ENCODE results near the gene SPANXA2. TPM values are rescaled to one million over a fixed set of nuclear protein-coding genes. Genes with fewer than 3 reads are reported as not detected.
"Not testable (repeated sequence)": the region's sequence is repeated elsewhere in the genome, so short reads cannot be mapped to it uniquely, and the experiment has no call there.

SPANXA2 gene
- total RNA-seq (2014; rRNA removed; shearing (Covaris generic)) (0.45 TPM in 1 of 2 replicates, not detected in the other), polyA plus RNA-seq (2016; fragmentation: Nextera tagmentation; extraction: Ambion mirVana) (not detected in 2 replicates)
- long read RNA-seq, result 0 reads

DNA sequence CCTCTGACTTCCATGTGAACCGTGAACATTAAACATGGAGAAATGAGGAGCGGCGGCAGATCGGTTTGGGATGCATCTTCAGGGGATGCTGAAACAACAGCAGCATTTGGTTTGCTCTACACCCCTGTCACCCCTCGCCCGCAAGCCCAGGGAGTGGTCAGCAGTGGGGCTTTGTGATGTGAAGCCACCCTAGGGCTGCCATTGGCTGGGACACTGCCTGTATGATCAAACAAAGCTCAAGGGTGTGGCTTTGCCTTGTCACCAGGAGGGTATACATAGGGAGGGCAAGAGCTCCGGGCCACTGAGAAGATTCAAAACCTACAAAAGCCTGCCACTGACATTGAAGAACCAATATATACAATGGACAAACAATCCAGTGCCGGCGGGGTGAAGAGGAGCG is at the start of gene SPANXA2:
Gene SPANXA2, plus strand, starts transcription at position 301 of the 400 bp plus-strand sequence. Its CDS starts 60 bp downstream, at position 361.
- H3K4me3 ChIP-seq; H3K9me2 ChIP-seq (ENCODE audit: insufficient read depth); H3F3A ChIP-seq (replicated peaks; ENCODE audit: low read depth); H3K4me1 ChIP-seq (ENCODE audit: insufficient read depth); H3K9me3 Mint-ChIP-seq; H3K4me1 Mint-ChIP-seq; H3K4me3 Mint-ChIP-seq; H3K79me2 ChIP-seq (replicated peaks; ENCODE audit: insufficient read depth); H3K36me3 Mint-ChIP-seq (ENCODE audit: low read depth); ATAC-seq; H3K27ac ChIP-seq (ENCODE audit: low read depth); H3K36me3 ChIP-seq (ENCODE audit: insufficient read depth); H3K4me2 ChIP-seq; H4K20me1 ChIP-seq (replicated peaks; ENCODE audit: insufficient read depth); H2AFZ ChIP-seq; DNase-seq (ENCODE audit: low spot score); H3K27me3 Mint-ChIP-seq (ENCODE audit: insufficient read depth, low read depth, poor library complexity); H3K27me3 ChIP-seq (ENCODE audit: insufficient read depth); H3K27ac Mint-ChIP-seq: not testable (repeated sequence)

GRCh38 chrX:141542551-141542950 is 47.0 kb upstream of the SPANXA2 start:
- H3K4me2 ChIP-seq; H3K9me3 Mint-ChIP-seq; H3K36me3 Mint-ChIP-seq (ENCODE audit: low read depth); H3K4me3 Mint-ChIP-seq; H3K4me1 Mint-ChIP-seq; H3K27me3 Mint-ChIP-seq (ENCODE audit: insufficient read depth, low read depth, poor library complexity); H3K79me2 ChIP-seq (replicated peaks; ENCODE audit: insufficient read depth); ATAC-seq; H3K4me3 ChIP-seq; H3K27ac ChIP-seq (ENCODE audit: low read depth); H3K4me1 ChIP-seq (ENCODE audit: insufficient read depth); H3F3A ChIP-seq (replicated peaks; ENCODE audit: low read depth); H3K9me2 ChIP-seq (ENCODE audit: insufficient read depth); H4K20me1 ChIP-seq (replicated peaks; ENCODE audit: insufficient read depth); DNase-seq (ENCODE audit: low spot score); H3K36me3 ChIP-seq (ENCODE audit: insufficient read depth); H2AFZ ChIP-seq; H3K27me3 ChIP-seq (ENCODE audit: insufficient read depth); H3K27ac Mint-ChIP-seq: not testable (repeated sequence)

DNA sequence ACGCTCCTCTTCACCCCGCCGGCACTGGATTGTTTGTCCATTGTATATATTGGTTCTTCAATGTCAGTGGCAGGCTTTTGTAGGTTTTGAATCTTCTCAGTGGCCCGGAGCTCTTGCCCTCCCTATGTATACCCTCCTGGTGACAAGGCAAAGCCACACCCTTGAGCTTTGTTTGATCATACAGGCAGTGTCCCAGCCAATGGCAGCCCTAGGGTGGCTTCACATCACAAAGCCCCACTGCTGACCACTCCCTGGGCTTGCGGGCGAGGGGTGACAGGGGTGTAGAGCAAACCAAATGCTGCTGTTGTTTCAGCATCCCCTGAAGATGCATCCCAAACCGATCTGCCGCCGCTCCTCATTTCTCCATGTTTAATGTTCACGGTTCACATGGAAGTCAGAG is 4.9 kb upstream of the SPANXA2 start, which contains the start of gene SPANXA1:
Gene SPANXA1, minus strand, starts transcription at position 101 of the 400 bp plus-strand sequence. Its CDS starts 60 bp downstream, at position 41.
- DNase-seq (ENCODE audit: low spot score); H3K4me2 ChIP-seq; H2AFZ ChIP-seq; H3K36me3 Mint-ChIP-seq (ENCODE audit: low read depth); H3K79me2 ChIP-seq (replicated peaks; ENCODE audit: insufficient read depth); H3K27me3 Mint-ChIP-seq (ENCODE audit: insufficient read depth, low read depth, poor library complexity); H3K36me3 ChIP-seq (ENCODE audit: insufficient read depth); H3K4me1 Mint-ChIP-seq; H3K4me3 ChIP-seq; H4K20me1 ChIP-seq (replicated peaks; ENCODE audit: insufficient read depth); H3K27ac Mint-ChIP-seq; H3K27me3 ChIP-seq (ENCODE audit: insufficient read depth); H3K4me3 Mint-ChIP-seq; H3K9me3 Mint-ChIP-seq; H3K9me2 ChIP-seq (ENCODE audit: insufficient read depth); H3K27ac ChIP-seq (ENCODE audit: low read depth); ATAC-seq; H3K4me1 ChIP-seq (ENCODE audit: insufficient read depth); H3F3A ChIP-seq (replicated peaks; ENCODE audit: low read depth): not testable (repeated sequence)

- H3K27ac Mint-ChIP-seq, result no peak overlapping the region
- TF ChIP-seq, protein P1, sequence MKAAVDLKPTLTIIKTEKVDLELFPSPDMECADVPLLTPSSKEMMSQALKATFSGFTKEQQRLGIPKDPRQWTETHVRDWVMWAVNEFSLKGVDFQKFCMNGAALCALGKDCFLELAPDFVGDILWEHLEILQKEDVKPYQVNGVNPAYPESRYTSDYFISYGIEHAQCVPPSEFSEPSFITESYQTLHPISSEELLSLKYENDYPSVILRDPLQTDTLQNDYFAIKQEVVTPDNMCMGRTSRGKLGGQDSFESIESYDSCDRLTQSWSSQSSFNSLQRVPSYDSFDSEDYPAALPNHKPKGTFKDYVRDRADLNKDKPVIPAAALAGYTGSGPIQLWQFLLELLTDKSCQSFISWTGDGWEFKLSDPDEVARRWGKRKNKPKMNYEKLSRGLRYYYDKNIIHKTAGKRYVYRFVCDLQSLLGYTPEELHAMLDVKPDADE (IDR thresholded peaks at IDR 0.05), result no peak
- no peak for TF ChIP-seq CTCF (conservative IDR thresholded peaks at IDR 0.05; ENCODE audit: low read depth in 2 of 2)
- TF ChIP-seq JUNB (IDR thresholded peaks at IDR 0.05; ENCODE audit: unreplicated experiment), result no peak
- TF ChIP-seq ZNF114 (CRISPR knock-in tag; IDR thresholded peaks at IDR 0.05), result no peak
- TF ChIP-seq CREB1 (CRISPR knock-in tag; IDR thresholded peaks at IDR 0.05; ENCODE audit: low read depth), result no peak
- TF ChIP-seq, protein P2, sequence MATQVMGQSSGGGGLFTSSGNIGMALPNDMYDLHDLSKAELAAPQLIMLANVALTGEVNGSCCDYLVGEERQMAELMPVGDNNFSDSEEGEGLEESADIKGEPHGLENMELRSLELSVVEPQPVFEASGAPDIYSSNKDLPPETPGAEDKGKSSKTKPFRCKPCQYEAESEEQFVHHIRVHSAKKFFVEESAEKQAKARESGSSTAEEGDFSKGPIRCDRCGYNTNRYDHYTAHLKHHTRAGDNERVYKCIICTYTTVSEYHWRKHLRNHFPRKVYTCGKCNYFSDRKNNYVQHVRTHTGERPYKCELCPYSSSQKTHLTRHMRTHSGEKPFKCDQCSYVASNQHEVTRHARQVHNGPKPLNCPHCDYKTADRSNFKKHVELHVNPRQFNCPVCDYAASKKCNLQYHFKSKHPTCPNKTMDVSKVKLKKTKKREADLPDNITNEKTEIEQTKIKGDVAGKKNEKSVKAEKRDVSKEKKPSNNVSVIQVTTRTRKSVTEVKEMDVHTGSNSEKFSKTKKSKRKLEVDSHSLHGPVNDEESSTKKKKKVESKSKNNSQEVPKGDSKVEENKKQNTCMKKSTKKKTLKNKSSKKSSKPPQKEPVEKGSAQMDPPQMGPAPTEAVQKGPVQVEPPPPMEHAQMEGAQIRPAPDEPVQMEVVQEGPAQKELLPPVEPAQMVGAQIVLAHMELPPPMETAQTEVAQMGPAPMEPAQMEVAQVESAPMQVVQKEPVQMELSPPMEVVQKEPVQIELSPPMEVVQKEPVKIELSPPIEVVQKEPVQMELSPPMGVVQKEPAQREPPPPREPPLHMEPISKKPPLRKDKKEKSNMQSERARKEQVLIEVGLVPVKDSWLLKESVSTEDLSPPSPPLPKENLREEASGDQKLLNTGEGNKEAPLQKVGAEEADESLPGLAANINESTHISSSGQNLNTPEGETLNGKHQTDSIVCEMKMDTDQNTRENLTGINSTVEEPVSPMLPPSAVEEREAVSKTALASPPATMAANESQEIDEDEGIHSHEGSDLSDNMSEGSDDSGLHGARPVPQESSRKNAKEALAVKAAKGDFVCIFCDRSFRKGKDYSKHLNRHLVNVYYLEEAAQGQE (IDR thresholded peaks at IDR 0.05; ENCODE audit: unreplicated experiment), result no peak
- TF ChIP-seq EZH2phosphoT487 (IDR thresholded peaks at IDR 0.05; ENCODE audit: unreplicated experiment), result no peak
- no peak for TF ChIP-seq NANOG (IDR thresholded peaks at IDR 0.05; ENCODE audit: borderline replicate concordance)
These were observed 19.6 kb downstream of the SPANXA2 start for GRCh38 chrX:141609111-141609510.

More at GRCh38 chrX:141609111-141609510, 19.6 kb downstream of the SPANXA2 start:
- no peak for ATAC-seq
- Mint-ChIP-seq H3K4me3 (no peak overlapping the region), H3K4me1 (0 out of 3 replicates have a peak, but pooled peaks cover 4% of the 10 kb centered on the region), H3K9me3 (no peaks in the 10 kb centered on the region), H3K27me3 (ENCODE audit: insufficient read depth, low read depth, poor library complexity) (no peaks in the 10 kb centered on the region), H3K36me3 (ENCODE audit: low read depth) (no peaks in the 10 kb centered on the region)
- DNase-seq (ENCODE audit: low spot score), result no peak
- Histone ChIP-seq H3K4me2 (no peak overlapping the region), H3K27me3 (ENCODE audit: insufficient read depth) (no peaks in the 10 kb centered on the region), H3K4me1 (ENCODE audit: insufficient read depth) (no peaks in the 10 kb centered on the region; the same call in 1 of the 2 replicates), H3K79me2 (replicated peaks; ENCODE audit: insufficient read depth) (no peaks in the 10 kb centered on the region), H3K27ac (ENCODE audit: low read depth) (no peak overlapping the region), H3K4me3 (no peak overlapping the region), H4K20me1 (replicated peaks; ENCODE audit: insufficient read depth) (no peaks in the 10 kb centered on the region), H3K36me3 (ENCODE audit: insufficient read depth) (no peaks in the 10 kb centered on the region), H2AFZ (no peak overlapping the region), H3F3A (replicated peaks; ENCODE audit: low read depth) (no peaks in the 10 kb centered on the region), H3K9me2 (ENCODE audit: insufficient read depth) (no peaks in the 10 kb centered on the region)
